GM18858 (cell line): ENCODE data around the gene RAB8B.

Source experiments
- ATAC-seq: cut with Tn5 transposase; IDR thresholded peaks from one replicate; pipeline ENCODE4 v1.9.1; 2021; ENCODE audit not compliant: unreplicated experiment

Gene RAB8B

DNA sequence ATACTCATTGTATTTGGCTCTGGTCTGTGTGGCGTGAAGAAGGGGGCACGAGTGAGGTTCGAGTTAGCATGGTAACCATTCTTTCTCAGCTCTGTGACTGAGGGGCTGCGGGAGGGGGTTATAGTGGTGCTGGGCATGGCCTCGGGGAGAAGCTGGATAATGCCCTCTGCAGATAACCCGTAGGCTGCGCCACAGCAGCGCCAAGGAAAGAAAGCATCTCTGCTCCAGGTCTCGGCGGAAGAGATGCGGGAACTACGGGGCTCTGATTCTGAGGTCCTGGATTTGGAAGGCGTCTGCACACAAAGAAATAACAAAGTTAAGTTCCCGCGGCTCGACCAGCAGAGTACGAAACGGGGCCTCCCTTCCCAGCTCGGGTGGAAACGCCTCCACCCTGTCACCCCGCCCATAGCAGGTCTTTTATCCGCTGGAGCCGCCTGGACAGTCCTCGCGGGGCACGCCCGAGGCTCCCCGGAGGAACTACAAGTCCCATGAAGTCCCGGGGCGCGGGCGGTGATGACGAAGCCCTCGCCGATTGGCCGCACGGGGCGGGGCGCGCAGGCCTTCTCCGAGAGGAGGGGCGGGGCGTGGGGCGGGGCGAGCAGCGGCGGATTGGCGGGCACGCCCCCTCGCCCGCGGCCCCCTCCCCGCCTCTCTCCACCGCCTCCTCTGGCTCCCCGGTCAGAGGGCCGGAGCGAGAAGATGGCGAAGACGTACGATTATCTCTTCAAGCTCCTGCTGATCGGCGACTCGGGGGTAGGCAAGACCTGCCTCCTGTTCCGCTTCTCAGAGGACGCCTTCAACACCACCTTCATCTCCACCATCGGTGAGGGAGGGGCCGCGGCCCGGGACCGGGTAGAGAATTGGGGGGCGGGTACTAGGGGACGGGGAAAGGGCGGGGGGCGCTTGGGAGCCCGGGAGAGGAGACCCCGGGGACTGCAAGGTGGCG is at the start of gene RAB8B:
TSS of gene RAB8B (plus strand) at position 681 of the 946 bp plus-strand sequence. CDS start at position 700, 19 bp downstream.
- peak; percentile 61 for ATAC-seq

- ATAC-seq: no peak
Observed at GRCh38 chr15:63140936-63141335, 48.5 kb upstream of the RAB8B start.

DNA sequence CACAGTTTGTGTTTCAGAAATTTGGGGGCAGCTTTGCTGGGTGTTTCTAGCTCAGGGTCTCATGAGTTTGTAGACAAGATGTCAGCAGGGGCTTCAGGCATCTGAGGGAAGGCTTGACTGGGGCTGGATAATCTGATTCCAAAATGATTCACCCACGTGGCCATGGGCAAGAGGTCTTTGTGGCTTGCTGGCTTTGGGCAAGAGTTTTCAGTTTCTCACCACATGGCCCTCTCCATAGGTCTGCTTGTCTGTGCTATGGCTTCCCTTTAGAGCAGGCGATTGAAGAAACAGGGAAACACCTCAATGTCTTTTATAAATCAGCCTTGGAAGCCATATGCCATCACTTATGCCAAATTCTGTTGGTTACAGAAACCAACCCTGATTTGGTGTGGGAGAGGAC is 44.0 kb upstream of the RAB8B start:
- no peak for ATAC-seq

- ATAC-seq: no peak
Observed at GRCh38 chr15:63146684-63147083, 42.7 kb upstream of the RAB8B start.

- ATAC-seq: no peak
Observed at GRCh38 chr15:63151665-63152064, 37.7 kb upstream of the RAB8B start.

- ATAC-seq: no peak
Observed at GRCh38 chr15:63155486-63155885, 33.9 kb upstream of the RAB8B start.

DNA sequence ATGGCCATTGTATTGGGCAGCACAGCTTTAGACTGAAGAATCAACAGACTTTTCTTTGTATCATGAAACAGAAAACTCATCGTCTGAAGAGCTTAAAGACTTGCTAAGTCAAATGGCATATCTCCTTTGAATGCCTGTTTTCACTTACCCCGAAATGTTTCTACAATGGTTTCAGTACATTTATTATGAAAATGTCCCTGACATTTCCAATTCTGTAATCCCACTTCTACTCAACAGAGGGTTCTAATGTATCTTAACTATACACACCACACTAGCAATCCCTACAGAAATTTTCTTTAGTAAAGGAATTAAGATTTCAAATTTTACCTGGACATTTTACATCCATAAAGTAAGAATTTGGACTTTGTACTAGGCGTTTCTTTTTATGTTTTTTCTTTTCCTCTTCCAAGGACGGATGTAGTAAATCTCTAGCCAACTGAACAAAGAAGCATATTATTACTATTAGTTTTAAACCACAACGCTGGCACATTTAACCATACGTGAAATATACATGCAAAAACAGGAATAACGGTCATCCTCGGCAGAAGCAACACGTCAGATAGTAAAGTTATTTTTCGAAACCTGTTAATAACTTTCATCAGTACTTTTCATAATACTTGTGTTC is 33.2 kb upstream of the RAB8B start:
- no peak for ATAC-seq

DNA sequence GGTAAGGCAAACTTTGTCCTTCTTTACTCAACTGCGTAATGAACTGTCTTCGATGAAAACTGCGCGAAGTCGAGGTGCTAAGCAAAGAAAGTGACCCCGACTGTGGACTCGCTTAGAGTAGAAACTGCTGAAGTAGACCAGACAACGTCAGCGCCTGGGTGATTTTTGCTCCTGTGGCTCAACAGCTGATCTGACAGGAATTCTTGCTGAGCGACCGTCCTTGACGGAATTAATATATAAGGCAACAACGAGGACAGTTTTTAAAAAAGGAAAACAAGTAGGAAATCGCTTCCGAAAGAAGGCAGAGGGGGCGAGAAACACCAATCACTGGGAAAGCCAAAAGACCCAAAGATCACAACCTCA is 32.7 kb upstream of the RAB8B start:
- ATAC-seq: no peak

DNA sequence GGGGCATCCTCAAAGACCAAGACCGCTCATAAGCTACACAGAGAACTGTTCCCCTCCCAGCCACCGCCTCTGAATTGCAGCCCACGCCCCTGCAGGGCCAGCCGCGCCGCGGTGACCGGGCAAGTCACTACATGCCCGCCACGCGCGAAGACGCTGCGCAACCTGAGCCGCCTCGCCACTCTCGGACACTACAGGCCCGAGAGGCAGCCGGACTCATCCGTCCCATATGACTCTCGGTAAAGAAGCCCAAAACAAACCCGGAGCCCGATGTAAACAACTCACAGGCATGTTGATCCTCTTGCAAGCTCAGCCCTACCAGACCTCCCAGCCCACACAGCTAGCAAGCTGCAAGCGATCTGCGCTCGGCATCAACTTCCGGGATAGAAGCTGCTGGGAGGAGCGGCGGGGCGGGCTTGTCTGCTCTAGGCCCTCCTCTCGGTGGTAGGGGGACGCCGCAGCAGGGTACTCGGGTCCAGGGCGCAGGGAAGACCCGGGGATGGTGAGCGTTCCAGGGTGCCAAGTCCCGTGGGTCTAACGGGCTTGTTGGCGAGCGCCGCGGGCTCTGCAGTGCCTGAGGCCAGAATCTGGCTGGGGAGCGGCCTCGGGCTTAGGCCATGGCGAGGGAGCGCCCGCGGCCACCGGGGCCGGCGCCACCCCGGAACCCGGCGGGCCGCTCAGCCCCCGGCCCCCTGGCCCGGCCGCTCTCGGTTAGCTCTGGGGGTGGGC is 32.1 kb upstream of the RAB8B start, which contains the start of gene RPS27L:
TSS of gene RPS27L (minus strand) at position 360 of the 726 bp plus-strand sequence. CDS start at position 288, 72 bp downstream.
- ATAC-seq: peak; percentile 62

DNA sequence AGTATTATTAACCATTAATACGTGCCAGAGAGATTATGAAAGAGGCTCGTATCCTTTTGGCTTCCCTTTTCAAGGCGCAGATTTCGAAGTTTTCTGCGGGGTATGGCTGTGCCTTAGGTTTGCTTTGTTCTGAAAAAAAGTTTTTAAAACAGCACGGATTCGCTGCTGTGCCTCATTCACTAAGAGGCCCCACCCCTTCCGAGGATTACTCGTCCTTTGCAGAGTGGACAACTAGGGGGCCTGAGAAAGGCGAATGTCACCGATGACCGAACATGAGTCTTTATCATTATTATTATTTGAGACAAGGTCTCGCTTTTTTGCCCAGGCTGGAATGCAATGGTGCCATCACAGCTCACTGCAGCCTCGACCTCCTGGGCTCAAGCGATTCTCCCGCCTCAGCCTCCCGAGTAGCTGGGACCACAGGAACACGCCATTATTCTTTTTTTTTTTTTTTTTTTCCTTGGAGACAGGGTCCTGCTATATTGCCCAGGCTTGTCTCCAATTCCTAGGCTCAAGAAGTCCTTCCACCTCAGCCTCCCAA is 31.4 kb upstream of the RAB8B start:
- ATAC-seq: no peak

DNA sequence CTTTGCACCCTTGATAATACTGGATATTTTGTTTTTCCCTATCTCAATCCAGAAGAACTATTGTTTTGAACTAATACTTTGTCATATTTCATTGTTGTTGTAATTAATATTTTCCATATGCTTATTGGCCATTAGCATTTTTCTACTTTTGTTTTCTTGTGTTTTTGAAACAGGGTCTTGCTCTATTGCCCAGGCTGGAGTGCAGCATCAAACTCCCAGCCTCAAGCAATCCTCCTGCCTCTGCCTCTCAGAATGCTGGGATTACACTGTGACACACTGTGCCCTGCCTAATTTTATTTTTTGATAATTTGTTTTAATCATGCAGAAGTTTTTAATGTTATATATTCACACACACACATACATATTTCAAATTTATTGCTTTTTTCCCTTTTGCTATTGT is 28.8 kb upstream of the RAB8B start:
- no peak for ATAC-seq

- ATAC-seq: no peak
Observed at GRCh38 chr15:63163217-63163616, 26.2 kb upstream of the RAB8B start.

GRCh38 chr15:63165166-63165859 is 24.1 kb upstream of the RAB8B start:
- ATAC-seq: no peak

DNA sequence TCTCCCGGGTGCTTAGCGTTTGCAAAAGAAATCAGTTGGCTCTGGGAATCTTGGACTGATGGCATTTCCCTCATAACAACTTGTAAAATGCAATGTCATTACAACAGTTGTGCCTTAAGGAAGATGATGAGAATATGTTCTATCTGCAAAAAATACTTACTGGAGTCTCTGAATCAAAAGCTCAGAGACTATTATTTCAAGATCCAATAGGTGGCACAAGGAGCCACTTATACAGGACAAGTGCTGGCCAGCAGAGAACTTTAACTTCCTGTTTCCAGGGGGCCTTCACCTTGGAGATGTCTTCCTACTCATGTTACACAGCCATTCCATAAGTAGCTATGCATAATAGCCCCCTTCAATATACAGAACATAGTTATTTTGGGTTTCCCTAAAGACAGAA is 23.2 kb upstream of the RAB8B start:
- ATAC-seq: no peak

GRCh38 chr15:63169788-63170187 is 19.6 kb upstream of the RAB8B start:
- ATAC-seq: no peak

DNA sequence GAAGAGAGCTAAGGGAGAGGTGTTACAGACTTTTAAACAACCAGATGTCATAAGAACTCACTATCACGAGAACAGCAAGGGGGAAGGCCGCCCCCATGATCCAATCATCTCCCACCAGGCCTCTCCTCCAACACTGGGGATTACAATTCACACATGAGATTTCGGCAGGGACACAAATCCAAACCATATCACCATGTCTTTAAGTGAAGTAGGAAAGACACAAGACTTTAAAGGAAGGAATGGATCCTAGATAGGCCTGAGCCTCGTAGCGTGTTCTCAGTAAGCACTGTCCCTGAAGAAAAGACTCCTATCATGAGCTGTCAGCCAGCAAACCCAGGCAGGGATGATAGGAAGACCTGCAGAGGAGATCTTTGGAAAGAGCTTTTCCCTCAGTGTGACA is 17.0 kb upstream of the RAB8B start:
- no peak for ATAC-seq

DNA sequence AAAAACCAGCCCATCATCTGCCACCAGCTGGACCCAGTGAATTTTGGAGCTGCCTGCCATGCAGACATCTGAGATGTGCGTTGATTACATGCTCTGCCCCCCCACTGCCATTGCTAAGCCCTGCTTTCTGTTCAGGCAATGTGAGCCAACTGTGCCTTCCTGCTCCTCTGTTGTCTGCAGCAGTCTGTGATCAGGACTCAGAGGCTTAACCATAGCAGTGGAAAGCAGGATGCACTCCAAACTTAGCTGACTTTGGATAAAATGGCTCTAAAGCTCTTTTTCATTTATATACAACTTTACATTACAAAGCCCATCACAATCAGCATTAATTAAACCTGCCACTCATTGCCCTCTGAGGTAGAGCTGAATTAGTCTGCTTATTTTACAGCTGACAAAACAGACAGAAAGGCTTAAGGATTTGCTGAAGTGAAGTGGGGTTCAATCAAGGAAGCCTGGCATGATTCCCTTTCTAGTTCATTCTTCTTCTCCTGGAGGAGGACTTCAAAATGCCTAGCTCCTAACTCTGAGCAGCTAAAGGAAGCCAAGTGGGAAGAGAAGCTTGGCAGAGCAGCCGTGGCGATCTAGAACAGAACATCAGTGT is 16.5 kb upstream of the RAB8B start:
- ATAC-seq: no peak

DNA sequence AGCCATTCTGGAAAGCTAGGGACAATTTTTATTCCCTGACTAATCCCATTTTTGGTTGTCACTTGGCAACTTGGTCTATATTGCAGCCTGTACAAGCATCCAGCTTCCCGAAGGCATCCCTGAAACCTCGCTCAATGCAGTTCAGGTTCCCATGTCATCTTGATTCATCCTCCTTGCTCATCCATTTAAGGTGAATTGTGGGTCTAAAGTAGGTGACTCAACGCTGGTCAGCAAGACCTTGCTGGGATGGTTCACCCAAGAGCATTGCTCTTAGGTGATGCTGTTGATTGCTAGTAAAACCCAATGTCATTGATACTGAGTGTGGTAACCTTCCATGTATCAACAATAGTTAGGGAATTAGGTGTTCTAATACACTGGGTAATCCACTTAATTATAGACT is 13.1 kb upstream of the RAB8B start:
- ATAC-seq: no peak

GRCh38 chr15:63178034-63178433 is 11.4 kb upstream of the RAB8B start:
- ATAC-seq: no peak

DNA sequence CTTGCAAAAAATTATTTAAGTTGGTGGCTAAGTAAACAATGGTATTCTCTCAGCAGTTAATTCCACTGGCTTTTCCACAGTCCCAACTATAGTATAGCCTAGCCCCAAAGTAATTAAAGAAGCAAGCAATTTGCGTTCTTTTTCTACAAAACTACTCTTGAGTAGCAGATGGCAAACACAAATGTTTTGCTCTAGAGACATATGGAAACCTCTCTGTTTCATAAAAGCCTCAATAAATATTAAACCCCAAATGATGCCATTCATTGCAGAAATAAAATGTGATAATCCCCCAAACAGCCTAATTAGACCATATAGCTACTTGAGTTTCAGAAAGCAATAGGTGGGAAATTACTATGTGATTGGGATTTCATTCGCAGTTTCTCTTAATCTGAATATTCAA is 8.7 kb upstream of the RAB8B start:
- no peak for ATAC-seq
